Effector CD8-positive, alpha-beta T cell (primary cell): ENCODE results near the gene CDC42EP3.

ENCODE experiments used
- DNase-seq: peaks from one replicate; lab custom pipeline; 2025; lab: John Stamatoyannopoulos, UW

Gene CDC42EP3

GRCh38 chr2:37656512-37657423 lies 14.7 kb downstream of the CDC42EP3 start:
- DNase-seq: no peak

- DNase-seq: no peak
Measured at GRCh38 chr2:37654932-37655841, 16.3 kb downstream of the CDC42EP3 start.

- no peak for DNase-seq
Measured at GRCh38 chr2:37654419-37654818, 17.0 kb downstream of the CDC42EP3 start.

- no peak for DNase-seq
Measured at GRCh38 chr2:37653805-37654378, 17.6 kb downstream of the CDC42EP3 start.

- DNase-seq: no peak
Measured at GRCh38 chr2:37653093-37653492, 18.3 kb downstream of the CDC42EP3 start.

- DNase-seq: no peak
Measured at GRCh38 chr2:37652199-37652640, 19.2 kb downstream of the CDC42EP3 start.

- DNase-seq: no peak
Measured at GRCh38 chr2:37650548-37651093, 20.8 kb downstream of the CDC42EP3 start.

- no peak for DNase-seq
Measured at GRCh38 chr2:37649518-37649917, 21.9 kb downstream of the CDC42EP3 start.

GRCh38 chr2:37648331-37649011 lies 23.0 kb downstream of the CDC42EP3 start:
- DNase-seq: no peak

GRCh38 chr2:37647971-37648330 lies 23.5 kb downstream of the CDC42EP3 start:
- no peak for DNase-seq

GRCh38 chr2:37645836-37646235 lies 25.6 kb downstream of the CDC42EP3 start:
- no peak for DNase-seq

GRCh38 chr2:37645362-37645761 lies 26.1 kb downstream of the CDC42EP3 start:
- no peak for DNase-seq

GRCh38 chr2:37644191-37644590 lies 27.3 kb downstream of the CDC42EP3 start:
- no peak for DNase-seq

- no peak for DNase-seq
Measured at GRCh38 chr2:37643730-37644078, 27.7 kb downstream of the CDC42EP3 start.

- DNase-seq: no peak
Measured at GRCh38 chr2:37642907-37643729, 28.3 kb downstream of the CDC42EP3 start.

GRCh38 chr2:37641582-37642171 lies 29.8 kb downstream of the CDC42EP3 start:
- DNase-seq: no peak

- no peak for DNase-seq
Measured at GRCh38 chr2:37639631-37640030, 31.8 kb downstream of the CDC42EP3 start.

- DNase-seq: no peak
Measured at GRCh38 chr2:37638973-37639372, 32.5 kb downstream of the CDC42EP3 start.

GRCh38 chr2:37637985-37638384 lies 33.5 kb downstream of the CDC42EP3 start:
- DNase-seq: no peak

- DNase-seq: no peak
Measured at GRCh38 chr2:37637190-37637860, 34.1 kb downstream of the CDC42EP3 start.
